Measurements from ENCODE around the gene FHL2.

FHL2 gene

GRCh38 chr2:105421053-105421452 lies 22.2 kb upstream of the FHL2 start:
- DNase-seq, result no peak

GRCh38 chr2:105418522-105418921 lies 19.7 kb upstream of the FHL2 start:
- DNase-seq, result no peak

- no peak for DNase-seq
Observed at GRCh38 chr2:105417857-105418436, 19.1 kb upstream of the FHL2 start.

- no peak for DNase-seq
Observed at GRCh38 chr2:105416156-105416555, 17.3 kb upstream of the FHL2 start.

- DNase-seq, result no peak
Observed at GRCh38 chr2:105415007-105415406, 16.2 kb upstream of the FHL2 start.

GRCh38 chr2:105413206-105413605 lies 14.4 kb upstream of the FHL2 start:
- no peak for DNase-seq

GRCh38 chr2:105412584-105412983 lies 13.7 kb upstream of the FHL2 start:
- no peak for DNase-seq

- no peak for DNase-seq
Observed at GRCh38 chr2:105411720-105412407, 13.0 kb upstream of the FHL2 start.

GRCh38 chr2:105410554-105410953 lies 11.7 kb upstream of the FHL2 start:
- DNase-seq, result no peak

GRCh38 chr2:105409717-105410116 lies 10.9 kb upstream of the FHL2 start:
- no peak for DNase-seq

- no peak for DNase-seq
Observed at GRCh38 chr2:105407946-105408743, 9.3 kb upstream of the FHL2 start.

- no peak for DNase-seq
Observed at GRCh38 chr2:105406221-105406620, 7.4 kb upstream of the FHL2 start.

- DNase-seq, result no peak
Observed at GRCh38 chr2:105405291-105405690, 6.4 kb upstream of the FHL2 start.

GRCh38 chr2:105404736-105405135 lies 5.9 kb upstream of the FHL2 start:
- no peak for DNase-seq

- no peak for DNase-seq
Observed at GRCh38 chr2:105403783-105404698, 5.2 kb upstream of the FHL2 start.

GRCh38 chr2:105403241-105403782 lies 4.5 kb upstream of the FHL2 start:
- no peak for DNase-seq

GRCh38 chr2:105402809-105403208 lies 4.0 kb upstream of the FHL2 start:
- no peak for DNase-seq

GRCh38 chr2:105401867-105402266 lies 3.0 kb upstream of the FHL2 start:
- no peak for DNase-seq

GRCh38 chr2:105400138-105400540 lies 1.3 kb upstream of the FHL2 start:
- DNase-seq, result no peak

GRCh38 chr2:105399207-105399861 lies 483 bp upstream of the FHL2 start:
- DNase-seq, result no peak

- DNase-seq, result no peak
Observed at GRCh38 chr2:105397953-105398335, 907 bp downstream of the FHL2 start.

GRCh38 chr2:105397025-105397722 lies 1.7 kb downstream of the FHL2 start:
- DNase-seq, result no peak

Data from activated CD4-positive, alpha-beta T cell treated with anti-CD3 and anti-CD28 coated beads for 1 hour (primary cell).